Sigmoid colon (tissue), 4 donors: ENCODE results near the gene ASB2.

Source experiments
- CTCF ChIP-seq, 4 experiments: fragments of 450-650 bp in 3 of 4; fragments of 200-600 bp in 1 of 4; IDR thresholded peaks; one replicate each; pipeline ENCODE4 v1.5.1; 2016 to 2019; ENCODE audit warnings: antibody characterized with exemption in 4 of 4, mild to moderate bottlenecking in 3 of 4, moderate library complexity in 2 of 4
- POLR2AphosphoS5 ChIP-seq, 4 donors: sonication (generic); formaldehyde crosslinking; IDR thresholded peaks; one replicate each; pipeline ENCODE4 v1.6.1; 2017; ENCODE audit warnings: antibody characterized with exemption in 4 of 4

GRCh38 chr14:94014382-94014781 lies 38.0 kb upstream of the ASB2 start:
- no peak for TF ChIP-seq POLR2AphosphoS5 (IDR thresholded peaks at IDR 0.05)
- TF ChIP-seq CTCF (IDR thresholded peaks at IDR 0.05) = no peak
